NOMO-1 (cell line): ENCODE results near the gene DCAF5.
A peak's percentile ranks its signal among the peaks of the same experiment; 100 is the strongest.

Source experiments
- DNase-seq, 2 experiments: peaks; one replicate each; lab custom pipeline; 2025; ENCODE audit not compliant: unreplicated experiment in 2 of 2; lab: John Stamatoyannopoulos, UW

Gene DCAF5

GRCh38 chr14:69142101-69142500 lies 10.8 kb downstream of the DCAF5 start:
- no peak for DNase-seq

GRCh38 chr14:69141550-69141949 lies 11.4 kb downstream of the DCAF5 start:
- no peak for DNase-seq

GRCh38 chr14:69139743-69140142 lies 13.2 kb downstream of the DCAF5 start:
- DNase-seq = no peak

GRCh38 chr14:69137843-69138535 lies 14.9 kb downstream of the DCAF5 start:
- DNase-seq = no peak

- DNase-seq = no peak
These were observed 15.5 kb downstream of the DCAF5 start for GRCh38 chr14:69137416-69137815.

GRCh38 chr14:69135133-69135532 lies 17.8 kb downstream of the DCAF5 start:
- DNase-seq = no peak

- peak in 1 of 2 experiments; percentile 43 for DNase-seq
These were observed 19.5 kb downstream of the DCAF5 start for GRCh38 chr14:69133206-69134125.

GRCh38 chr14:69132513-69133181 lies 20.3 kb downstream of the DCAF5 start:
- no peak for DNase-seq

- DNase-seq = no peak
These were observed 21.7 kb downstream of the DCAF5 start for GRCh38 chr14:69131176-69131575.

- DNase-seq = peak; percentile 75 to 76
These were observed 23.5 kb downstream of the DCAF5 start for GRCh38 chr14:69129264-69129880.

GRCh38 chr14:69118305-69118704 lies 34.6 kb downstream of the DCAF5 start:
- no peak for DNase-seq

GRCh38 chr14:69117020-69117767 lies 35.7 kb downstream of the DCAF5 start:
- no peak for DNase-seq

- no peak for DNase-seq
These were observed 37.3 kb downstream of the DCAF5 start for GRCh38 chr14:69115407-69116185.

- no peak for DNase-seq
These were observed 38.2 kb downstream of the DCAF5 start for GRCh38 chr14:69114763-69115162.

GRCh38 chr14:69108358-69108757 lies 44.6 kb downstream of the DCAF5 start:
- no peak for DNase-seq

GRCh38 chr14:69107407-69108003 lies 45.4 kb downstream of the DCAF5 start:
- peak; percentile 22 to 36 for DNase-seq

GRCh38 chr14:69106451-69106850 lies 46.5 kb downstream of the DCAF5 start:
- no peak for DNase-seq

- no peak for DNase-seq
These were observed 47.6 kb downstream of the DCAF5 start for GRCh38 chr14:69105326-69105725.

GRCh38 chr14:69101331-69101826 lies 51.5 kb downstream of the DCAF5 start:
- DNase-seq = peak; percentile 25 to 76
